Calu3 (cell line): ENCODE results near the gene BOD1. TPM values are rescaled to one million over a fixed set of nuclear protein-coding genes. Genes with fewer than 3 reads are reported as not detected.

Experiments used
- BruUV-seq: library from RNA; stranded (reverse); fragments of 400-500 nt; replicated peaks from 2 replicates; lab custom pipeline; 2021; lab: Mats Ljungman, UMichigan
- CTCF ChIA-PET: fragments of 300-600 bp; sonication (Branson Sonifier 250); formaldehyde crosslinking; loops from one replicate; lab custom pipeline; 2022; ENCODE audit warnings: antibody characterized with exemption; lab: Charles Lee
- DNase-seq: peaks from one replicate; pipeline ENCODE4 v3.0.0; 2022
- H3K27ac Mint-ChIP-seq: one replicate; pipeline ENCODE4 v1.8.0; 2022; ENCODE audit warnings: mixed read lengths; ENCODE audit not compliant: unreplicated experiment
- H3K27me3 Mint-ChIP-seq: one replicate; pipeline ENCODE4 v1.8.0; 2022; ENCODE audit warnings: mixed read lengths; ENCODE audit not compliant: unreplicated experiment
- H3K36me3 Mint-ChIP-seq: one replicate; pipeline ENCODE4 v1.8.0; 2022; ENCODE audit warnings: mild to moderate bottlenecking, moderate library complexity, mixed read lengths; ENCODE audit not compliant: insufficient read depth, unreplicated experiment
- H3K4me1 Mint-ChIP-seq: one replicate; pipeline ENCODE4 v1.8.0; 2022; ENCODE audit warnings: mild to moderate bottlenecking, low read depth, mixed read lengths; ENCODE audit not compliant: unreplicated experiment
- H3K4me3 Mint-ChIP-seq: one replicate; pipeline ENCODE4 v1.8.0; 2022; ENCODE audit warnings: mild to moderate bottlenecking, low read depth, moderate library complexity, mixed read lengths; ENCODE audit not compliant: unreplicated experiment
- H3K9me3 Mint-ChIP-seq: one replicate; pipeline ENCODE4 v1.8.0; 2022; ENCODE audit warnings: low read depth, mixed read lengths; ENCODE audit not compliant: unreplicated experiment
- CTCF ChIP-seq: fragments of 200-600 bp; IDR thresholded peaks from one replicate; pipeline ENCODE4 v1.8.0; 2022; ENCODE audit warnings: antibody characterized with exemption; ENCODE audit not compliant: unreplicated experiment
- intact Hi-C: fragments of 100-400 bp; cut with micrococcal nuclease; formaldehyde crosslinking; loops from one replicate; pipeline ENCODE4 v1.10.0; 2022; ENCODE audit not compliant: unreplicated experiment
- total RNA-seq: library from RNA; stranded (reverse); gene quantifications from 2 replicates; pipeline ENCODE4 v1.2.3, GENCODE V29; 2022

BOD1 gene
- total RNA-seq, 1 experiment from 2014 or later, result 92.8 TPM

DNA sequence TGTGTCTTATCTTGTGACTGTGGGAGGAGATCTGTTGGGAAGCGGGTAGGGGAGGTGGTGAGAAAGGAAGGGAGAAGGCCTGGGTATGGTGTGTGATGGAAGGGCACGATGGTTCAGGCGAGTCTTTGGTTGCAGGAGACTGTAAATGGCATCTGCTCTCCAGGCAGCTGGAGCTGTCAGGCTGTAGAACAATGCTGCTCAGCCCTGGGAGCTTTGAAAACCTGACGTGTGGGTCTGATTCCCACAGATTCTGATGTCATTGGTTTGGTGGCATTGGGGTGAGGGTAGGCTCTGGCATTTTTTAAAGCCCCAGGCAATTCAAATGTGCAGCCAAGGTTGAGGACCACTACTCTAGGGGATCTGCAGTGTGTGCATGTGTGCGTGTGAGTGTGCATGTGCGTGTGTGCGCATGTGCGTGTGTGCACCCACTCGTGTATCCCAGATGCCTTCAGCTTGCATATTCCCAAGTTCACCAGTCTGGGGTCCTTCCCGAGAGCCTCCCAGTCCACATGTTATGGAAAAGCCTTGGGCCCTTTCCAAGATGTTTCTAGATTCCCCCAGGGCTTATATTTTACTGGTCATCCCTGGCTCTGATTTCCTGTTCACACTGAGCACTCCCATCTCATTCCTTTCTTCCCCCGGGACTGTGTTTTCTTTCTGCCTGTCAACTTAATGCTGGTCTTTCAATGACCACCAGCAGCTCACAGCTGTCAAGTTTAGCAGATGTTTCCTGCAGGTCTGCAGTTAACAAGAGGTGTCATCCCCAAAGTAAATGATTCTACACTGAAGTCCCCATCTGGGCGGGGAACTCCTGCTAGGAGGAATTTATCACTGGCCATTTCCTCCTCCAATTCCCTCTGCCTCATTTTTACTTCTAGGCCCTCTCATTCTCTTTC lies 34.0 kb downstream of the BOD1 start:
- no peak for DNase-seq
- Mint-ChIP-seq H3K36me3 (no peaks in the 10 kb centered on the region), H3K27ac (no peak overlapping the region), H3K9me3 (peaks cover 10% of the 10 kb centered on the region), H3K4me3 (no peak overlapping the region), H3K27me3 (peaks cover 19% of the 10 kb centered on the region), H3K4me1 (no peaks in the 10 kb centered on the region)
- intact Hi-C loops, result no loop called here
- no TSS peak for BruUV-seq
- no peak for TF ChIP-seq CTCF
- CTCF ChIA-PET, result interaction anchor here (0.7 to 1.0 kb wide), 3 partner anchors 9 to 289 kb away, joined by 3 to 4 read pairs (median 4); no protein-coding TSS in a partner anchor

- intact Hi-C loops, result no loop called here
- no peak overlapping the region for H3K27ac Mint-ChIP-seq
- TF ChIP-seq CTCF, result peak; percentile 86
- no peak overlapping the region for H3K4me3 Mint-ChIP-seq
- H3K36me3 Mint-ChIP-seq, result no peaks in the 10 kb centered on the region
- CTCF ChIA-PET, result interaction anchor here (0.7 to 0.8 kb wide), 2 partner anchors 96 to 288 kb away, joined by 3 to 4 read pairs; no protein-coding TSS in a partner anchor
- no peaks in the 10 kb centered on the region for H3K4me1 Mint-ChIP-seq
- no TSS peak for BruUV-seq
- peaks cover 10% of the 10 kb centered on the region for H3K9me3 Mint-ChIP-seq
- peaks cover 28% of the 10 kb centered on the region for H3K27me3 Mint-ChIP-seq
- DNase-seq, result peak; percentile 66
Observed at GRCh38 chr5:173581408-173582215, 34.8 kb downstream of the BOD1 start.

GRCh38 chr5:173578947-173579615 lies 37.4 kb downstream of the BOD1 start:
- intact Hi-C loops, result loop anchor here (10.0 kb wide), 1 partner anchor 254 kb away; the partner anchor contains the start of gene STC2
- Mint-ChIP-seq H3K4me3 (no peak overlapping the region), H3K27me3 (peaks cover 41% of the 10 kb centered on the region), H3K9me3 (peaks cover 7% of the 10 kb centered on the region), H3K27ac (no peak overlapping the region), H3K36me3 (no peaks in the 10 kb centered on the region), H3K4me1 (no peaks in the 10 kb centered on the region)
- no peak for DNase-seq
- CTCF ChIA-PET, result interaction anchor here (0.6 kb wide), 2 partner anchors 98 to 522 kb away, joined by 3 read pairs; no protein-coding TSS in a partner anchor
- no peak for TF ChIP-seq CTCF
- no TSS peak for BruUV-seq

GRCh38 chr5:173577817-173578216 lies 38.6 kb downstream of the BOD1 start:
- no TSS peak for BruUV-seq
- H3K27ac Mint-ChIP-seq, result no peak overlapping the region
- no peak for TF ChIP-seq CTCF
- no peak for DNase-seq
- H3K9me3 Mint-ChIP-seq, result peaks cover 7% of the 10 kb centered on the region
- H3K27me3 Mint-ChIP-seq, result peaks cover 32% of the 10 kb centered on the region
- CTCF ChIA-PET, result no interaction called here
- H3K4me3 Mint-ChIP-seq, result no peak overlapping the region
- intact Hi-C loops, result loop anchor here (10.0 kb wide), 1 partner anchor 253 kb away; the partner anchor contains the start of gene STC2
- peaks cover 4% of the 10 kb centered on the region for H3K4me1 Mint-ChIP-seq
- H3K36me3 Mint-ChIP-seq, result no peaks in the 10 kb centered on the region
